Tibial artery (tissue), 4 donors: ENCODE results near the gene IARS1.
A peak's percentile ranks its signal among the peaks of the same experiment; 100 is the strongest.

Experiments used
- DNase-seq, 2 donors: peaks; one replicate each; pipeline ENCODE4 v3.0.0-alpha.2; 2019
- H3K27ac ChIP-seq, 2 donors: fragments of 200-600 bp; sonication (generic) in 1 of 2; 1 replicate in 1 of 2; 2 replicates in 1 of 2; pipeline ENCODE4 v1.5.1; 2018 to 2019; ENCODE audit warnings: mild to moderate bottlenecking in 1 of 2
- H3K27me3 ChIP-seq, 2 donors: fragments of 200-600 bp; sonication (generic) in 1 of 2; one replicate each; pipeline versions ENCODE4 v1.5.1 to v1.6.0; 2016 to 2019
- H3K36me3 ChIP-seq, 3 donors: fragments of 200-600 bp; sonication (generic) in 2 of 3; one replicate each; pipeline ENCODE4 v1.5.1; 2016 to 2019; ENCODE audit warnings: mild to moderate bottlenecking in 2 of 3
- H3K4me1 ChIP-seq, 4 donors: fragments of 200-600 bp; sonication (generic) in 2 of 4; 1 replicate in 3 of 4; 2 replicates in 1 of 4; pipeline ENCODE4 v1.5.1; 2016 to 2019
- H3K4me3 ChIP-seq, 2 donors: fragments of 200-600 bp; sonication (generic) in 1 of 2; 1 replicate in 1 of 2; 2 replicates in 1 of 2; pipeline ENCODE4 v1.5.1; 2018 to 2019; ENCODE audit warnings: mild to moderate bottlenecking in 2 of 2
- H3K9me3 ChIP-seq, 3 donors: fragments of 200-600 bp; sonication (generic) in 1 of 3; one replicate each; pipeline ENCODE4 v1.5.1; 2016 to 2019
- CTCF ChIP-seq, 2 experiments: fragments of 200-600 bp in 1 of 2; fragments of 450-650 bp in 1 of 2; IDR thresholded peaks; one replicate each; pipeline ENCODE4 v1.5.1; 2017 to 2019; ENCODE audit warnings: antibody characterized with exemption in 2 of 2, mild to moderate bottlenecking in 1 of 2, moderate library complexity in 1 of 2
- intact Hi-C: fragments of 100-400 bp; cut with DNase I; formaldehyde crosslinking; loops from one replicate; pipeline ENCODE4 v1.15.0; 2023; ENCODE audit warnings: low total_unique reads

IARS1 gene

GRCh38 chr9:92295240-92295790 is 1.8 kb upstream of the IARS1 start:
- H3K27ac ChIP-seq = no peak overlapping the region
- no peak for TF ChIP-seq CTCF (IDR thresholded peaks at IDR 0.05)
- no peak for DNase-seq
- H3K27me3 ChIP-seq = no peaks in the 10 kb centered on the region
- peaks cover 30 to 36% (median 34%) of the 10 kb centered on the region in 3 donors for H3K36me3 ChIP-seq
- H3K9me3 ChIP-seq = no peaks in the 10 kb centered on the region
- H3K4me3 ChIP-seq = no peak overlapping the region
- peaks cover 0 to 28% (median 17%) of the 10 kb centered on the region in 4 donors for H3K4me1 ChIP-seq
- intact Hi-C loops = no loop called here

- Histone ChIP-seq H3K4me1 (peaks cover 0 to 28% (median 17%) of the 10 kb centered on the region in 4 donors), H3K9me3 (no peaks in the 10 kb centered on the region), H3K4me3 (peak overlapping the region; percentile 64 to 84), H3K36me3 (peaks cover 20 to 26% (median 24%) of the 10 kb centered on the region in 3 donors), H3K27ac (peak overlapping the region; percentile 70 to 76), H3K27me3 (no peaks in the 10 kb centered on the region)
- TF ChIP-seq CTCF (IDR thresholded peaks at IDR 0.05) = no peak
- no peak for DNase-seq
- intact Hi-C loops = no loop called here
Observed at GRCh38 chr9:92294297-92294676, 790 bp upstream of the IARS1 start.

- DNase-seq = no peak
- Histone ChIP-seq H3K9me3 (no peaks in the 10 kb centered on the region), H3K27ac (peak overlapping the region; percentile 70 to 76), H3K36me3 (peaks cover 7 to 23% (median 16%) of the 10 kb centered on the region in 3 donors), H3K4me3 (peak overlapping the region; percentile 64 to 84), H3K27me3 (no peaks in the 10 kb centered on the region), H3K4me1 (peaks cover 0 to 28% (median 17%) of the 10 kb centered on the region in 4 donors)
- no peak for TF ChIP-seq CTCF (IDR thresholded peaks at IDR 0.05)
- intact Hi-C loops = no loop called here
Observed at GRCh38 chr9:92293075-92293354, 482 bp downstream of the IARS1 start.

- Histone ChIP-seq H3K27ac (peak overlapping the region; percentile 70 to 76), H3K4me3 (peak overlapping the region; percentile 64 to 84)
- intact Hi-C loops = no loop called here
Observed at GRCh38 chr9:92292338-92293074, 991 bp downstream of the IARS1 start.

GRCh38 chr9:92291577-92291976 is 1.9 kb downstream of the IARS1 start:
- no peak overlapping the region for H3K4me3 ChIP-seq
- intact Hi-C loops = no loop called here
- DNase-seq = no peak
- no peak overlapping the region for H3K27ac ChIP-seq
- H3K27me3 ChIP-seq = no peaks in the 10 kb centered on the region
- no peak for TF ChIP-seq CTCF (IDR thresholded peaks at IDR 0.05)
- no peaks in the 10 kb centered on the region for H3K9me3 ChIP-seq
- H3K36me3 ChIP-seq = peaks cover 0 to 24% (median 8%) of the 10 kb centered on the region in 3 donors
- H3K4me1 ChIP-seq = peaks cover 0 to 28% (median 17%) of the 10 kb centered on the region in 4 donors

More at GRCh38 chr9:92292338-92293074, 991 bp downstream of the IARS1 start:
- H3K27me3 ChIP-seq = no peaks in the 10 kb centered on the region
- H3K36me3 ChIP-seq = peaks cover 2 to 23% (median 16%) of the 10 kb centered on the region in 3 donors
- DNase-seq = no peak
- peaks cover 0 to 28% (median 17%) of the 10 kb centered on the region in 4 donors for H3K4me1 ChIP-seq
- H3K9me3 ChIP-seq = no peaks in the 10 kb centered on the region
- TF ChIP-seq CTCF (IDR thresholded peaks at IDR 0.05) = no peak
